Measurements from ENCODE around the gene CENPO. TPM values are rescaled to one million over a fixed set of nuclear protein-coding genes. Genes with fewer than 3 reads are reported as not detected.
"Not testable (repeated sequence)": the region's sequence is repeated elsewhere in the genome, so short reads cannot be mapped to it uniquely, and the experiment has no call there.

CENPO gene
- total RNA-seq, 1 donor from 2014 or later = 28.8 TPM

DNA sequence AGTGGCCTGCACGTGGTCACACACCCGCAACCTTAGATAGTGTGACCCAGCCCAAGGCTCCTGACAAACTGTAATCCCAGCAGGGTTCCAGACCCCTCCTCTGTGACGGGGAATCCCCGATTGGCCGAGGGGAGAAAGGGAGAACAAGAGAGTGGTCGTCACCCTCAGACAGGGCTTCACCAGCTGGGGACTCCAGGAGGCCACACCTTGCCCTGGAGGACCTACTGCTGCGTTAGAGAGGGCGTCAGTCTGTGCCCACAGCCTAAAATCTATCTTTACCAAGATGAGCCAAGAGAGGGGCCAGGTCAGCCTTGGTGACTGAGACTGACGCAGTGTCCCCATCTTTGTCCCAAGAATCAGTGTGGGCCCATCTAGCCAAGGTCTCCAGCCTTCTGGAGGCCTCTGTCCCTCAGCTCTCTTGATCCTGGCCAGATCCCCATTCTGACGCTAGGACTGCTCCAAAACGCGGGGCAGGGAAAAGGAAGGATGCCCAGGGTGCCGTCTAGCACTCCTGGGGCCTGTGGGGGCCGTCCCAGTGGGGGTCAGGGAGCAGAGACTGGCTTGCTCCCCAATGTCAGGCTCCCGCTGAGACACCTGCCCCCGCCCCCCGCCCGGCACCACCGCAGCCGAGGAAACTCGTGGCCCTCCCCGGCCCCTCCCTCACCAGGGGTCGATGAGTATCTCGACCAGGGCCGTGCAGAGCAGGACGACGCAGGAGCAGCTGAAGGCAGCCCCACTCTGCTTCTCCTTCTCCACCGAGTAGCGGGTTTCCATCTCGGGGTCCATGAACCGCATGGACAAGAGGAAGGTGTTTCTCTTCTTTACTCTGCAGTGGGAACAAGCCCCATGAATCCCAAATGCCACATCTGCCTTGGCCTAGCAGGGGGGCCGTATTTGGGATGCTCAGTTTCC lies 40.9 kb downstream of the CENPO start:
- Mint-ChIP-seq H3K9me3 (ENCODE audit: low read depth) (no peaks in the 10 kb centered on the region), H3K4me1 (ENCODE audit: low read depth) (peaks cover 2% of the 10 kb centered on the region), H3K27me3 (no peaks in the 10 kb centered on the region), H3K36me3 (ENCODE audit: insufficient read depth) (peaks cover 4% of the 10 kb centered on the region), H3K4me3 (ENCODE audit: low read depth) (no peak overlapping the region), H3K27ac (no peak overlapping the region)
- DNase-seq (ENCODE audit: low spot score, unreplicated experiment) = no peak
- TF ChIP-seq, protein P1, sequence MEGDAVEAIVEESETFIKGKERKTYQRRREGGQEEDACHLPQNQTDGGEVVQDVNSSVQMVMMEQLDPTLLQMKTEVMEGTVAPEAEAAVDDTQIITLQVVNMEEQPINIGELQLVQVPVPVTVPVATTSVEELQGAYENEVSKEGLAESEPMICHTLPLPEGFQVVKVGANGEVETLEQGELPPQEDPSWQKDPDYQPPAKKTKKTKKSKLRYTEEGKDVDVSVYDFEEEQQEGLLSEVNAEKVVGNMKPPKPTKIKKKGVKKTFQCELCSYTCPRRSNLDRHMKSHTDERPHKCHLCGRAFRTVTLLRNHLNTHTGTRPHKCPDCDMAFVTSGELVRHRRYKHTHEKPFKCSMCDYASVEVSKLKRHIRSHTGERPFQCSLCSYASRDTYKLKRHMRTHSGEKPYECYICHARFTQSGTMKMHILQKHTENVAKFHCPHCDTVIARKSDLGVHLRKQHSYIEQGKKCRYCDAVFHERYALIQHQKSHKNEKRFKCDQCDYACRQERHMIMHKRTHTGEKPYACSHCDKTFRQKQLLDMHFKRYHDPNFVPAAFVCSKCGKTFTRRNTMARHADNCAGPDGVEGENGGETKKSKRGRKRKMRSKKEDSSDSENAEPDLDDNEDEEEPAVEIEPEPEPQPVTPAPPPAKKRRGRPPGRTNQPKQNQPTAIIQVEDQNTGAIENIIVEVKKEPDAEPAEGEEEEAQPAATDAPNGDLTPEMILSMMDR (IDR thresholded peaks at IDR 0.05; ENCODE audit: unreplicated experiment) = no peak

DNA sequence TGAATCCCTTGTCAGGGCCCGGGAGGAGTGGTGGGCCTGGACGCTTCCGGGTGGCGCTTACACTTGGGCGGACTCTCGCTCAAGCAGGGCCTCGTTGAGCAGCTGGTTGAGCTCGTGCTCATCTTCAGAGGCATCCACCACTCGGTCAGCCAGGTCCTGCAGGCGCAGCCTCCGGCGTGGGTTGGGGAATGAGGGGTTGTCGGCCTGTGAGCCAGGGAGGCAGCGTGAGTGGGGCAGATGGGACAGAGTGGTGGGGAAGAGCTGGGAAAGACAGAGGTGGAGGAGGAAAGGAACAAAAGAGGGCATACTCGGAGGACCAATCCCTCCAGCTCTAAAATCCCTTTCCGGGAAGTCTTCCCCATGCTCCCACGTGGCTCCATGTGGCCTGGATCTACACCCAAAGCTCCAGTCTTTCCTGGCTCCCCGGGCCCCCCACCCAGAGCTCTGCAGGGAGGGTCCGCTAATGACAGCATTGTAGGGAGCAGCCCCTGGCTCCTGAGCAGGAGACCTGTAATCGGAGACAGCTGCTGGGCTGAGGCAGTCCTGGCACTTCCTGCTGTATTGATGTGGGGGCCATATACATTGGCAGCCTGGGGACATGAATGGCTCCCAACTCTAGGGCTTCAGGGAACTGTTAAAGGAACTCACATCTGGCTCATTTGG lies 41.6 kb downstream of the CENPO start:
- Mint-ChIP-seq H3K27ac (no peak overlapping the region), H3K27me3 (no peaks in the 10 kb centered on the region), H3K36me3 (ENCODE audit: insufficient read depth) (peaks cover 4% of the 10 kb centered on the region), H3K4me3 (ENCODE audit: low read depth) (no peak overlapping the region), H3K9me3 (ENCODE audit: low read depth) (no peaks in the 10 kb centered on the region), H3K4me1 (ENCODE audit: low read depth) (peaks cover 2% of the 10 kb centered on the region)
- DNase-seq (ENCODE audit: low spot score, unreplicated experiment) = no peak
- TF ChIP-seq, protein P1 (IDR thresholded peaks at IDR 0.05; ENCODE audit: unreplicated experiment) = no peak

DNA sequence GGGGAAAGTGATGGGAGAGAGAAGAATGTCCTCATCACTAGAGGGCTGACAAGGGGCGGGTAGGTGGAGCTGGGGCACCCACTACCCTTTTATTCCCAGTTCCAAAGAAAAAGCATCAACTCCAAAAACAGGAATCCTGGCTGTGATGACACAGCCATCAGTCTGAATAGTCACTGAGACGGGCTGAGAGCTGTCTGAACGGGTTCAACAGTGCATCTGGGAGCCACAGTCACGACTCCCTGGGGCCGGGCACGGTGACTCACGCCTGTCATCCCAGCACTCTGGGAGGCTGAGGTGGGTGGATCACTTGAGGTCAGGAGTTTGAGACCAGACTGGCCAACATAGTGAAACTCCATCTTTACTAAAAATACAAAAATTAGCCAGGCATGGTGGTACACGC lies 42.2 kb downstream of the CENPO start:
- H3K27me3 Mint-ChIP-seq; H3K27ac Mint-ChIP-seq; H3K4me1 Mint-ChIP-seq (ENCODE audit: low read depth); H3K36me3 Mint-ChIP-seq (ENCODE audit: insufficient read depth); H3K4me3 Mint-ChIP-seq (ENCODE audit: low read depth); DNase-seq (ENCODE audit: low spot score, unreplicated experiment); H3K9me3 Mint-ChIP-seq (ENCODE audit: low read depth): not testable (repeated sequence)

DNA sequence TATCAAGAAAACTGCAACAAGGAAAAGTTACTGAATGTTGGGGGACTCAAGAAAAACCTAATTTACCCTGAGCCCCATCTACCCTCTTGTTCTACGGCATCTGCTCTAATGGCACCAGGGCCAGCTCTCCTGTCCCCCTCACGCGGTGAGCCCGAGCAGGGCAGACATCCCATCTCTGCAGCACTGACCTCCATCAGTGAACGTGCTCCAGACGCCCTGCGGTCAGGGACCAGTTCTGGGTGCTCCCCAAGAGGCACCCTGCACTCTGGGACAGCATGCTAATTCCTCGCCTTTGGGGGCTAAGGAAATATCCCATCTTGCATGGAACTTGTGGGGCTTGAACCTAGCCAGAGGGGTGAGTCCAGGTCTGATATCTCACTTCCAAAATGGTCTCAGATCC lies 43.0 kb downstream of the CENPO start:
- Mint-ChIP-seq H3K27me3 (no peaks in the 10 kb centered on the region), H3K9me3 (ENCODE audit: low read depth) (no peaks in the 10 kb centered on the region), H3K4me1 (ENCODE audit: low read depth) (peaks cover 2% of the 10 kb centered on the region), H3K27ac (no peak overlapping the region), H3K4me3 (ENCODE audit: low read depth) (no peak overlapping the region), H3K36me3 (ENCODE audit: insufficient read depth) (peaks cover 4% of the 10 kb centered on the region)
- TF ChIP-seq, protein P1 (IDR thresholded peaks at IDR 0.05; ENCODE audit: unreplicated experiment) = no peak
- DNase-seq (ENCODE audit: low spot score, unreplicated experiment) = no peak

DNA sequence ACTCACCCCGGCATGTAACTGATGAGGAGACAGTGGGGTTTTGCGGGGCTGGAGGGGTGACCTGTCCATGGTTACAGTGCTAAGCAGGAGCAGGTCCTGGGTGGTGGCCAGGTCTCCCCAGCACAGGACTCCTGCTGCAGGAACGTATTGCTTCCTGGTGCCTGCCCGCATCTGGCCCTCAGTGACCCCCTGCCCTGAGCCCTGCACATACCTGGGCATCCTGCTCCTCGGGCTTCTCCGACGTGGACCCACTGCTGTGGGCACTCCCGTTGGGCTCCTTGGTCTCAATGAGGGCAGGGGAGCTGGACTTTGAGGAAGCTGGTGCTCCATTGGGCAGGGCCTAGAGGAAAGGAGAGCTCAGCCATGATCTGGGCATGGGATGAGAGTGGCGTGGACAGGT lies 43.5 kb downstream of the CENPO start:
- TF ChIP-seq, protein P1 (IDR thresholded peaks at IDR 0.05; ENCODE audit: unreplicated experiment) = no peak
- peaks cover 4% of the 10 kb centered on the region for H3K36me3 Mint-ChIP-seq (ENCODE audit: insufficient read depth)
- H3K27me3 Mint-ChIP-seq = no peaks in the 10 kb centered on the region
- DNase-seq (ENCODE audit: low spot score, unreplicated experiment) = no peak
- H3K4me3 Mint-ChIP-seq (ENCODE audit: low read depth) = no peak overlapping the region
- H3K9me3 Mint-ChIP-seq (ENCODE audit: low read depth) = no peaks in the 10 kb centered on the region
- peaks cover 2% of the 10 kb centered on the region for H3K4me1 Mint-ChIP-seq (ENCODE audit: low read depth)
- H3K27ac Mint-ChIP-seq = no peak overlapping the region

Data from progenitor cell of endocrine pancreas (in vitro differentiated cells).